Adrenal gland (tissue), 5 donors: Measurements from ENCODE around the gene PSMD12.
"Not testable (repeated sequence)": the region's sequence is repeated elsewhere in the genome, so short reads cannot be mapped to it uniquely, and the experiment has no call there.

Experiments
- POLR2A ChIP-seq, 2 donors: fragments of 450-650 bp; IDR thresholded peaks; one replicate each; pipeline ENCODE4 v1.6.1; 2017; ENCODE audit warnings: antibody characterized with exemption in 2 of 2, mild to moderate bottlenecking in 2 of 2, moderate library complexity in 1 of 2
- TF ChIP-seq, protein P1 (sequence below), 6 experiments: fragments of 450-650 bp in 4 of 6; fragments of 200-600 bp in 2 of 6; sonication (generic) in 1 of 6; IDR thresholded peaks; 1 replicate in 5 of 6; 2 replicates in 1 of 6; pipeline versions ENCODE4 v1.5.1 to v1.8.0; 2016 to 2021; ENCODE audit warnings: antibody characterized with exemption in 6 of 6, mild to moderate bottlenecking in 2 of 6, moderate library complexity in 1 of 6
- donor health status: DM: no; HTN: no; CAD: no.

- TF ChIP-seq, protein P1, sequence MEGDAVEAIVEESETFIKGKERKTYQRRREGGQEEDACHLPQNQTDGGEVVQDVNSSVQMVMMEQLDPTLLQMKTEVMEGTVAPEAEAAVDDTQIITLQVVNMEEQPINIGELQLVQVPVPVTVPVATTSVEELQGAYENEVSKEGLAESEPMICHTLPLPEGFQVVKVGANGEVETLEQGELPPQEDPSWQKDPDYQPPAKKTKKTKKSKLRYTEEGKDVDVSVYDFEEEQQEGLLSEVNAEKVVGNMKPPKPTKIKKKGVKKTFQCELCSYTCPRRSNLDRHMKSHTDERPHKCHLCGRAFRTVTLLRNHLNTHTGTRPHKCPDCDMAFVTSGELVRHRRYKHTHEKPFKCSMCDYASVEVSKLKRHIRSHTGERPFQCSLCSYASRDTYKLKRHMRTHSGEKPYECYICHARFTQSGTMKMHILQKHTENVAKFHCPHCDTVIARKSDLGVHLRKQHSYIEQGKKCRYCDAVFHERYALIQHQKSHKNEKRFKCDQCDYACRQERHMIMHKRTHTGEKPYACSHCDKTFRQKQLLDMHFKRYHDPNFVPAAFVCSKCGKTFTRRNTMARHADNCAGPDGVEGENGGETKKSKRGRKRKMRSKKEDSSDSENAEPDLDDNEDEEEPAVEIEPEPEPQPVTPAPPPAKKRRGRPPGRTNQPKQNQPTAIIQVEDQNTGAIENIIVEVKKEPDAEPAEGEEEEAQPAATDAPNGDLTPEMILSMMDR (IDR thresholded peaks at IDR 0.05), result not testable (repeated sequence)
- TF ChIP-seq POLR2A (IDR thresholded peaks at IDR 0.05), result not testable (repeated sequence)
These were observed 44.9 kb downstream of the PSMD12 start for GRCh38 chr17:67321486-67321885.
